DOHH2 (cell line): Measurements from ENCODE around the gene CHIT1.

Source experiments
- H3F3A ChIP-seq: fragments of 200-600 bp; sonication (generic), shearing (Covaris generic); 2 replicates; pipeline ENCODE4 v1.6.0; 2016; ENCODE audit warnings: antibody characterized with exemption, mild to moderate bottlenecking; ENCODE audit not compliant: control insufficient read depth, insufficient read depth
- H3K27ac ChIP-seq: fragments of 200-600 bp; sonication (generic); 2 replicates; pipeline ENCODE4 v1.5.1; 2014; ENCODE audit warnings: low read depth, mild to moderate bottlenecking, low read length, moderate library complexity
- H3K27me3 ChIP-seq: fragments of 200-600 bp; sonication (generic); 2 replicates; pipeline ENCODE4 v1.6.1; 2014; ENCODE audit warnings: mild to moderate bottlenecking, low read length, mixed read lengths; ENCODE audit not compliant: control insufficient read depth
- H3K36me3 ChIP-seq: fragments of 200-600 bp; sonication (generic); 2 replicates; pipeline ENCODE4 v1.6.1; 2014; ENCODE audit warnings: mild to moderate bottlenecking, low read length, moderate library complexity, mixed read lengths; ENCODE audit not compliant: control insufficient read depth
- H3K4me1 ChIP-seq: fragments of 200-600 bp; sonication (generic); 2 replicates; pipeline ENCODE4 v1.6.1; 2014; ENCODE audit warnings: mild to moderate bottlenecking, low read length, mixed read lengths; ENCODE audit not compliant: control insufficient read depth
- H3K4me2 ChIP-seq: fragments of 200-600 bp; sonication (generic); 2 replicates; pipeline ENCODE4 v1.6.0; 2014; ENCODE audit warnings: mild to moderate bottlenecking, low read length, moderate library complexity
- H3K4me3 ChIP-seq: fragments of 200-600 bp; sonication (generic); 2 replicates; pipeline ENCODE4 v1.5.1; 2014; ENCODE audit warnings: mild to moderate bottlenecking, low read length, mixed read lengths
- H3K79me2 ChIP-seq: fragments of 200-600 bp; sonication (generic); 2 replicates; pipeline ENCODE4 v1.6.1; 2014; ENCODE audit warnings: mild to moderate bottlenecking, low read length, mixed read lengths; ENCODE audit not compliant: control insufficient read depth
- H3K9me2 ChIP-seq: fragments of 200-600 bp; sonication (generic); replicated peaks from 2 replicates; pipeline ENCODE4 v1.6.1; 2014; ENCODE audit warnings: mild to moderate bottlenecking, low read length, mixed read lengths; ENCODE audit not compliant: control insufficient read depth
- H3K9me3 ChIP-seq: fragments of 200-600 bp; sonication (generic); 2 replicates; pipeline ENCODE4 v1.6.1; 2014; ENCODE audit warnings: antibody characterized with exemption, low read length, mixed read lengths; ENCODE audit not compliant: control insufficient read depth, insufficient read depth
- H4K20me1 ChIP-seq: fragments of 200-600 bp; sonication (generic); 2 replicates; pipeline ENCODE4 v1.6.0; 2014; ENCODE audit warnings: low read depth, mild to moderate bottlenecking, antibody characterized with exemption, low read length, moderate library complexity; ENCODE audit not compliant: control insufficient read depth, insufficient read depth
- CTCF ChIP-seq: fragments of 200-600 bp; sonication (generic); IDR thresholded peaks from one replicate; pipeline ENCODE4 v1.5.1; 2014; ENCODE audit warnings: antibody characterized with exemption, mild to moderate bottlenecking, low read depth, low read length; ENCODE audit not compliant: poor library complexity, severe bottlenecking
- EZH2phosphoT487 ChIP-seq: fragments of 200-600 bp; sonication (generic); IDR thresholded peaks from 2 replicates; pipeline ENCODE4 v1.6.1; 2017; ENCODE audit warnings: borderline replicate concordance, mild to moderate bottlenecking, antibody characterized with exemption, low read length, moderate library complexity, mixed read lengths

Gene CHIT1

GRCh38 chr1:203186091-203186445 is 43.4 kb downstream of the CHIT1 start:
- H3K79me2 ChIP-seq, result no peaks in the 10 kb centered on the region
- peaks cover 20% of the 10 kb centered on the region for H3K27me3 ChIP-seq
- no peak overlapping the region for H3K4me2 ChIP-seq
- H3K4me1 ChIP-seq, result no peaks in the 10 kb centered on the region
- no peak for TF ChIP-seq CTCF
- no peak for TF ChIP-seq EZH2phosphoT487
- H3F3A ChIP-seq, result no peaks in the 10 kb centered on the region
- no peaks in the 10 kb centered on the region for H3K36me3 ChIP-seq
- no peaks in the 10 kb centered on the region for H3K9me2 ChIP-seq
- H4K20me1 ChIP-seq, result no peaks in the 10 kb centered on the region
- H3K4me3 ChIP-seq, result no peak overlapping the region
- no peaks in the 10 kb centered on the region for H3K9me3 ChIP-seq
- no peak overlapping the region for H3K27ac ChIP-seq

DNA sequence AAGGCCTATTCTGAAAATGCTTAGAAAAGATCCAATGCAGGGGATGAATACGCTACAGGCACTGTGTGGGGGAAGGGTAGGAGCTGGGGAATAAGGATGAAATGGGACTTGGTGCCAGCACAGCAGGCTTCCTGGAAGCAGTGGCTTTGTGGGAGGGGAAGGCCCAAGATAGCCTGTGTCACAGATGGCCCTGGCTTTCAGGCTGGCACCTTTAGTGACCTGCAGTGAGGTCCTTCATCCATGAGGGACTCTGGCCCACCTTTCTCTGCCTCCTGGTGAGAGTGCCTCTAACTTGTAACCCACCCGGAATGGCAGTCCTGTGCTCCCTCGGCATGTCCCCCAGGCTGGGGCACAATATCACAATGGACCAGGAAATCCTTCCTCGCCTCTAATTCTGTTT is 43.9 kb downstream of the CHIT1 start:
- Histone ChIP-seq H3K36me3 (no peaks in the 10 kb centered on the region), H3F3A (no peaks in the 10 kb centered on the region), H3K4me2 (no peak overlapping the region), H3K4me1 (no peaks in the 10 kb centered on the region), H3K27me3 (peaks cover 20% of the 10 kb centered on the region), H3K9me3 (no peaks in the 10 kb centered on the region), H3K9me2 (no peaks in the 10 kb centered on the region), H3K79me2 (no peaks in the 10 kb centered on the region), H4K20me1 (no peaks in the 10 kb centered on the region), H3K4me3 (no peak overlapping the region), H3K27ac (no peak overlapping the region)
- TF ChIP-seq CTCF (no peak), EZH2phosphoT487 (no peak)

- TF ChIP-seq EZH2phosphoT487, result no peak
- no peak for TF ChIP-seq CTCF
- Histone ChIP-seq H3K9me3 (no peaks in the 10 kb centered on the region), H3K4me3 (no peak overlapping the region), H3K79me2 (no peaks in the 10 kb centered on the region), H3F3A (no peaks in the 10 kb centered on the region), H3K4me1 (no peaks in the 10 kb centered on the region), H3K9me2 (no peaks in the 10 kb centered on the region), H3K4me2 (no peak overlapping the region), H3K36me3 (no peaks in the 10 kb centered on the region), H3K27me3 (peaks cover 20% of the 10 kb centered on the region), H4K20me1 (no peaks in the 10 kb centered on the region), H3K27ac (no peak overlapping the region)
Observed at GRCh38 chr1:203185061-203185461, 44.4 kb downstream of the CHIT1 start.

DNA sequence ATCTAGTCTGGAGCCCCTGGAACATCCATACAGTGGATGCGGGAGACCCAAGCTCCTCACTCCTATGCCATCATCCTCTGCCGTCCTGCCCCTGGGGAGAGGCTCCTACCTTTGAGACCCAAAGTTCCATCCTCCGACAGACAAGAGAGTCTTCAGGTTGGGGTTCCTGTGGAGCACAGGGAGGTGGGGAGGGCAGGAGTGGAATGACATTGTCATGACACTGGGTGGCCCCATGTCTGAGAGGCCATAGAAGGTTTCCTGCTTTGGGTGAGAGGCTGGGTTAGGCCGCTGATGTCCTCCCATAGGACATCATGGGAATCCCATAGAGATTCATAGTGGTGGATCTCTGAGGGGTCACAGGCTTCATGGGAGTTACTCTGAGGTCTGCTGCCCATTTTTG is 45.0 kb downstream of the CHIT1 start:
- Histone ChIP-seq H4K20me1 (no peaks in the 10 kb centered on the region), H3K4me3 (no peak overlapping the region), H3K36me3 (no peaks in the 10 kb centered on the region), H3F3A (no peaks in the 10 kb centered on the region), H3K9me2 (no peaks in the 10 kb centered on the region), H3K9me3 (no peaks in the 10 kb centered on the region), H3K4me2 (no peak overlapping the region), H3K27ac (no peak overlapping the region), H3K27me3 (peaks cover 18% of the 10 kb centered on the region), H3K4me1 (no peaks in the 10 kb centered on the region), H3K79me2 (no peaks in the 10 kb centered on the region)
- TF ChIP-seq CTCF (no peak), EZH2phosphoT487 (no peak)
